SU-DHL-6 (cell line): ENCODE data around the gene SLCO3A1.

Experiments
- H2AFZ ChIP-seq: fragments of 200-600 bp; sonication (generic); 2 replicates; pipeline ENCODE4 v1.6.1; 2014; ENCODE audit warnings: low read depth, mild to moderate bottlenecking, moderate library complexity, mixed read lengths, antibody characterized with exemption, low read length; ENCODE audit not compliant: severe bottlenecking
- H3F3A ChIP-seq: fragments of 200-600 bp; shearing (Covaris generic); 2 replicates; pipeline ENCODE4 v1.6.0; 2016; ENCODE audit warnings: antibody characterized with exemption, mild to moderate bottlenecking; ENCODE audit not compliant: insufficient read depth
- H3K27ac ChIP-seq: fragments of 200-600 bp; sonication (generic); 2 replicates; pipeline ENCODE4 v1.5.1; 2016; ENCODE audit warnings: low read depth, mild to moderate bottlenecking, low read length, moderate library complexity, mixed read lengths
- H3K27me3 ChIP-seq: fragments of 200-600 bp; sonication (generic), shearing (Covaris generic); 2 replicates; pipeline ENCODE4 v1.6.0; 2014; ENCODE audit warnings: mild to moderate bottlenecking, low read length
- H3K36me3 ChIP-seq: fragments of 200-600 bp; sonication (generic); 2 replicates; pipeline ENCODE4 v1.6.1; 2014; ENCODE audit warnings: mild to moderate bottlenecking, low read length, mixed read lengths
- H3K4me2 ChIP-seq: fragments of 300-600, 200-600 bp; shearing (Covaris generic), sonication (generic); 2 replicates; pipeline ENCODE4 v1.6.0; 2014; ENCODE audit warnings: low read length, low read depth, mild to moderate bottlenecking; ENCODE audit not compliant: poor library complexity, severe bottlenecking
- H3K4me3 ChIP-seq: fragments of 200-600 bp; sonication (generic); 2 replicates; pipeline ENCODE4 v1.5.1; 2014; ENCODE audit warnings: antibody characterized with exemption, low read length, mild to moderate bottlenecking, mixed read lengths; ENCODE audit not compliant: insufficient read depth, poor library complexity, severe bottlenecking
- H3K79me2 ChIP-seq: fragments of 200-600 bp; sonication (generic); 2 replicates; pipeline ENCODE4 v1.6.1; 2014; ENCODE audit warnings: mild to moderate bottlenecking, low read length, moderate library complexity; ENCODE audit not compliant: insufficient read depth
- H3K9ac ChIP-seq: fragments of 200-600 bp; sonication (generic); 2 replicates; pipeline ENCODE4 v1.7.0; 2014; ENCODE audit warnings: mild to moderate bottlenecking, low read length
- H3K9me2 ChIP-seq: fragments of 200-600 bp; sonication (generic); replicated peaks from 2 replicates; pipeline ENCODE4 v1.6.1; 2014; ENCODE audit warnings: low read length; ENCODE audit not compliant: insufficient read depth
- H3K9me3 ChIP-seq: fragments of 200-600 bp; sonication (generic); 2 replicates; pipeline ENCODE4 v1.6.1; 2014; ENCODE audit warnings: low read length, mixed read lengths; ENCODE audit not compliant: insufficient read depth
- H4K20me1 ChIP-seq: fragments of 200-600 bp; sonication (generic); 2 replicates; pipeline ENCODE4 v1.6.1; 2014; ENCODE audit warnings: low read depth, mild to moderate bottlenecking, antibody characterized with exemption, low read length, moderate library complexity, mixed read lengths
- CTCF ChIP-seq: fragments of 200-600 bp; sonication (generic); IDR thresholded peaks from one replicate; pipeline ENCODE4 v1.5.1; 2017; ENCODE audit warnings: antibody characterized with exemption, mild to moderate bottlenecking, low read length, moderate library complexity; ENCODE audit not compliant: insufficient read depth, poor library complexity, severe bottlenecking
- EZH2phosphoT487 ChIP-seq: fragments of 200-600 bp; sonication (generic), shearing (Covaris generic); conservative IDR thresholded peaks from 2 replicates; pipeline ENCODE4 v1.6.1; 2018; ENCODE audit warnings: mild to moderate bottlenecking, antibody characterized with exemption, low read length, moderate library complexity, mixed read lengths

SLCO3A1 gene

GRCh38 chr15:92044203-92044909 lies 190.8 kb downstream of the SLCO3A1 start:
- Histone ChIP-seq H3K36me3 (no peaks in the 10 kb centered on the region), H3K9ac (no peak overlapping the region), H3K9me2 (no peaks in the 10 kb centered on the region), H3K9me3 (no peaks in the 10 kb centered on the region), H4K20me1 (peaks cover 8% of the 10 kb centered on the region), H3K27me3 (no peaks in the 10 kb centered on the region), H3K4me2 (no peak overlapping the region), H3K79me2 (no peaks in the 10 kb centered on the region), H3F3A (no peaks in the 10 kb centered on the region), H3K27ac (no peak overlapping the region), H2AFZ (no peak overlapping the region), H3K4me3 (no peak overlapping the region)
- TF ChIP-seq EZH2phosphoT487 (no peak), CTCF (no peak)

- Histone ChIP-seq H3K9ac (no peak overlapping the region), H3K79me2 (no peaks in the 10 kb centered on the region), H3K9me3 (no peaks in the 10 kb centered on the region), H4K20me1 (peaks cover 8% of the 10 kb centered on the region), H3F3A (no peaks in the 10 kb centered on the region), H3K27ac (no peak overlapping the region), H3K27me3 (no peaks in the 10 kb centered on the region), H2AFZ (no peak overlapping the region), H3K4me2 (no peak overlapping the region), H3K36me3 (no peaks in the 10 kb centered on the region), H3K4me3 (no peak overlapping the region), H3K9me2 (no peaks in the 10 kb centered on the region)
- TF ChIP-seq EZH2phosphoT487, result no peak
- no peak for TF ChIP-seq CTCF
Measured at GRCh38 chr15:92047900-92048299, 194.4 kb downstream of the SLCO3A1 start.

GRCh38 chr15:92048739-92049138 lies 195.2 kb downstream of the SLCO3A1 start:
- H3K79me2 ChIP-seq, result no peaks in the 10 kb centered on the region
- H3K9ac ChIP-seq, result no peak overlapping the region
- H4K20me1 ChIP-seq, result peaks cover 8% of the 10 kb centered on the region
- no peaks in the 10 kb centered on the region for H3K36me3 ChIP-seq
- TF ChIP-seq CTCF, result no peak
- TF ChIP-seq EZH2phosphoT487, result no peak
- no peaks in the 10 kb centered on the region for H3K9me2 ChIP-seq
- no peaks in the 10 kb centered on the region for H3F3A ChIP-seq
- no peak overlapping the region for H3K4me2 ChIP-seq
- no peak overlapping the region for H3K4me3 ChIP-seq
- no peaks in the 10 kb centered on the region for H3K27me3 ChIP-seq
- no peak overlapping the region for H2AFZ ChIP-seq
- no peak overlapping the region for H3K27ac ChIP-seq
- no peaks in the 10 kb centered on the region for H3K9me3 ChIP-seq
